C4-2B (cell line): Measurements from ENCODE around the gene ITPR1.

Experiments
- ZFX ChIP-seq: fragments of 450-650 bp; IDR thresholded peaks from 2 replicates; pipeline ENCODE4 v1.6.1; 2017
- TF ChIP-seq, protein P1 (sequence below): fragments of 450-650 bp; conservative IDR thresholded peaks from 2 replicates; pipeline ENCODE4 v1.5.1; 2017; ENCODE audit warnings: mild to moderate bottlenecking

DNA sequence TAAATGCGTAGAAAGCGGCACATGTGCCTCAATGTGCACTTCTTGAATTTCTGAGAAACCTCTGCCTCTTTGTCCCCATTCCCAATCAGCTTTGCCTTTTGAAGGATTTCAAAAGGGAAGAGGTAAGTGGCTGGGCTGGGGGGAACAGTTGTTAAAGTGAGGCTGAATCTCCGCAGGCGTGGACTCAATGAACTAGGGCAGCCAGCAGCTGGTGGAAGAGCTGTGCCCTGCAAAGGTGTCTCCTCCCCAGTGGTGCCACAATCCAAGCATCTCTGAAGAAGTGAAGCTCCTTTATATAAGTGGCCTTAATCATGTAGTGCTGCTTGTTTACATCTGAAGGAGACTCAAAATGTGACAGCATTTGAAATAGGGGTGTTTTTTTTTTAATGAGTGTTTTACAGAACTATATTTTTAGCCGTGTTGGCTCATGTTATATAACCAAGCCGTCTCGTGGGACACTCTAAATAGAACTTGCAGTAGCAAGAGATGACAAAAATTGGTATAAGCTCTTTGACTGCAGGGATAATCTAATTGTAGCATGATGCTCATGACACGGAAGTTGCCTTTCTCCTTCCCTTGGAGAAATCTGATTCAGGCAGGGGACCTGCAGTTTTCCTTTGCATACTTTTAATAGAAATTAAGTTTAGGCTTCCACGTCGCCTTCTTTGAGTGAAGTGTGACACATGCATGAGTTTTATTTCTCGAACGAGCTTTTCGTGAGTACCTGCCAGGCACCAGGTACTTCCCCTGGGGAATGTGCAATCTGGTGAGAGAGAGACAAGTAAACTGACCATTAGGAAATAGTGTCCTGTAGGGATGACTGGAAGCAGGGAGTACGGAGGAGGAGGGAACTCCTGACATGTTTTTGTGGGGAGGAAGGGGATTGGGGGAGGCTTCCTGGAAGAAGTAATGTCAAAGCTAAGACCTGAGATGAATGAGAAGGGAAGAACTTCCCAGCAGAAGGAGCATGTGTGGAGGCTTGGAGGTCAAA lies 306.4 kb downstream of the ITPR1 start:
- TF ChIP-seq, protein P1, sequence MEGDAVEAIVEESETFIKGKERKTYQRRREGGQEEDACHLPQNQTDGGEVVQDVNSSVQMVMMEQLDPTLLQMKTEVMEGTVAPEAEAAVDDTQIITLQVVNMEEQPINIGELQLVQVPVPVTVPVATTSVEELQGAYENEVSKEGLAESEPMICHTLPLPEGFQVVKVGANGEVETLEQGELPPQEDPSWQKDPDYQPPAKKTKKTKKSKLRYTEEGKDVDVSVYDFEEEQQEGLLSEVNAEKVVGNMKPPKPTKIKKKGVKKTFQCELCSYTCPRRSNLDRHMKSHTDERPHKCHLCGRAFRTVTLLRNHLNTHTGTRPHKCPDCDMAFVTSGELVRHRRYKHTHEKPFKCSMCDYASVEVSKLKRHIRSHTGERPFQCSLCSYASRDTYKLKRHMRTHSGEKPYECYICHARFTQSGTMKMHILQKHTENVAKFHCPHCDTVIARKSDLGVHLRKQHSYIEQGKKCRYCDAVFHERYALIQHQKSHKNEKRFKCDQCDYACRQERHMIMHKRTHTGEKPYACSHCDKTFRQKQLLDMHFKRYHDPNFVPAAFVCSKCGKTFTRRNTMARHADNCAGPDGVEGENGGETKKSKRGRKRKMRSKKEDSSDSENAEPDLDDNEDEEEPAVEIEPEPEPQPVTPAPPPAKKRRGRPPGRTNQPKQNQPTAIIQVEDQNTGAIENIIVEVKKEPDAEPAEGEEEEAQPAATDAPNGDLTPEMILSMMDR, result no peak
- TF ChIP-seq ZFX, result no peak
